ENCODE measurements around the gene ZNF189.

- TF ChIP-seq CTCF (IDR thresholded peaks at IDR 0.05) (no peak), ZFX (IDR thresholded peaks at IDR 0.05; ENCODE audit: borderline replicate concordance) (no peak)
Measured at GRCh38 chr9:101353683-101354082, 45.0 kb upstream of the ZNF189 start.

All from 22Rv1 (cell line).